ENCODE measurements around the gene SLC25A12.

The SLC25A12 gene

DNA sequence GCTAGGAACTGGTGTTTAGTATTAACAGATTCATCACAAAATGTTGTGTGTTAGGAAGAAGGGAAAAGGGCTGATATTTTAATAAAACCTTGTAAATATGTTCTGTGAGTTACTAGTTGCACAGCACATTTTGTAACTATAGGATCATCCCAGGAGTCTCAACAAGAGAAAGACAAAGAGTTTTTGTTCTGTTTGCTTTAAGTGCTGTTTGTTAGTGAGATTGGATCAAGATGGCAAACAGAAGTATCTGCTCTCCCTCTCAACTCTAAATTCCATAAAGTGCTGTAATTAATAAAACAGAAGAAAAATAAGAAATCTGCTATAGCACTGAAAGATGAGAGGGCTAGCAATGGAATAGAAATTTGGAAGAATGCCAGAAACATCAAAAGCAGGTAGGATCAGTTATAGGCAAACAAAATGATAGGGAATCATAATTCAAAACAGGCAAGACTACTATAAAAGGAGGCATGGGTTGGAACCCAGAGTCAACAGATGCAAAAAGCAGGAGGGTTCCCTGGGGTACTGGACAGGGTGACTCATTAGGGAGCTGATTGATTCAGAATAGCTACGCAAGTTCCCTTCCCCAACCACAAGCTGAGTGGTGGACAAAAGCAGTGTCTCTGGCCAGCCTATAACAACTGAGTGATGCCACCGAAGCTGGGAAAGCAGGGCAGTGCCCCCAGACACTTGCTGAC, 131.0 kb downstream of the SLC25A12 start:
- TF ChIP-seq GATA3 (IDR thresholded peaks at IDR 0.05; ENCODE audit: low read depth, low read length) (no peak), GATA2 (IDR thresholded peaks at IDR 0.05; ENCODE audit: low read depth, low read length) (no peak)

- TF ChIP-seq GATA2 (IDR thresholded peaks at IDR 0.05; ENCODE audit: low read depth, low read length) (no peak), GATA3 (IDR thresholded peaks at IDR 0.05; ENCODE audit: low read depth, low read length) (no peak)
Observed at GRCh38 chr2:171754254-171754939, 139.6 kb downstream of the SLC25A12 start.

GRCh38 chr2:171747371-171747770, 146.7 kb downstream of the SLC25A12 start:
- TF ChIP-seq GATA3 (IDR thresholded peaks at IDR 0.05; ENCODE audit: low read depth, low read length) = no peak
- TF ChIP-seq GATA2 (IDR thresholded peaks at IDR 0.05; ENCODE audit: low read depth, low read length) = no peak

DNA sequence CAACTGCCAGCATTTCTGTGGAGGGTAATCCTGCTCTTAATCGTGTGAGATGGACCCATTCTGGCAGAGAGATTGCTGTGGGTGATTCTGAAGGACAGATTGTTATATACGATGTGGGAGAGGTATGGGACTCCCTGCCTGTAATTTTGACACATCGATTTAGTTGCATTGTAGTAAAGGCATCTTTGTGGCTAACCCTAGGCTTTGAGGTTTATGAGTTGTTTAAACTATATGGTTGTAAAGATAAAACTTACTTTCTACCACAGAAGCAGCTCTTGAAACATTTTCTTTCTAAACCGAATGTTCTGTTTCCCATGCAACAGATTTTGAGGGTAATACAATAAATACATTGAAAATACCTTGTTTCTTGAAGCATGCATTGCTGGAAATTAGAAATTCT, 148.2 kb downstream of the SLC25A12 start:
- TF ChIP-seq GATA3 (IDR thresholded peaks at IDR 0.05; ENCODE audit: low read depth, low read length) (no peak), GATA2 (IDR thresholded peaks at IDR 0.05; ENCODE audit: low read depth, low read length) (no peak)

- TF ChIP-seq GATA3 (IDR thresholded peaks at IDR 0.05; ENCODE audit: low read depth, low read length) = no peak
- TF ChIP-seq GATA2 (IDR thresholded peaks at IDR 0.05; ENCODE audit: low read depth, low read length) = no peak
Observed at GRCh38 chr2:171745141-171745540, 148.9 kb downstream of the SLC25A12 start.

GRCh38 chr2:171742760-171743159, 151.3 kb downstream of the SLC25A12 start:
- no peak for TF ChIP-seq GATA3 (IDR thresholded peaks at IDR 0.05; ENCODE audit: low read depth, low read length)
- TF ChIP-seq GATA2 (IDR thresholded peaks at IDR 0.05; ENCODE audit: low read depth, low read length) = no peak

- TF ChIP-seq GATA2 (IDR thresholded peaks at IDR 0.05; ENCODE audit: low read depth, low read length) (no peak), GATA3 (IDR thresholded peaks at IDR 0.05; ENCODE audit: low read depth, low read length) (no peak)
Observed at GRCh38 chr2:171741189-171741588, 152.9 kb downstream of the SLC25A12 start.

DNA sequence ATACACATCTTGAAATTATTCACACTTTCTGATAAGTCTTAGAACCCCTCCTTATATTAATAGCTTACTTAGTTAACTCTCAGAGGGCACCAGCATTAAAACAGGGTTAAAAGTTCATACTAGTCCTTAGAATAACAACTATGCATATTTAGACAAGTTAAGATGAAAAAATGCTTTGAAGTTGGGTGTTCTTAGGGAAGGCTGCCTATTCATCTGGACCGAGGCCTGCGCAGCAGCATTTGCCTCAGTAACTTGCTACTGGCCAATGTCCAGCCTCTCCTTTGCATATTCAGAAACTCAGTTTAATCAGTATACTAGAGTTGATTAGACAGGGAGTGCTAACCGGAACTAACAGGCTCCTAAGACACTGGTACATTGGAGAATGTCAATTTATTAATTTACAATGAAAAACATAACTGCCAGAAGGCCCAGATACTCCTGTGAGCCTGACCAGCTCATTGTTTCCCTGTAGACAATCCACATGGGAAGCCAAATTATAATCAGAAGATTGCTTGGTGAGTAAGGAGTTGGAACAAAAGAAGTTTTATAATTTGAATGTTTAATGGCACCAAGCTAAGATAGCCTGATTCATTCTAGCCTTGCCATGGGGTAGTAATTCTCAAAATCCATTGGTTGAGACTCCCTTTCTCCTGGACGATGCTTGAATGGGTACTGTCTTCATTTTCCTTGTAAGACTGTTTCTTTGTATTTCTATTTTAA, 157.9 kb downstream of the SLC25A12 start:
- TF ChIP-seq GATA2 (IDR thresholded peaks at IDR 0.05; ENCODE audit: low read depth, low read length) (no peak), GATA3 (IDR thresholded peaks at IDR 0.05; ENCODE audit: low read depth, low read length) (no peak)
